ENCODE data around the gene ULBP1.
A peak's percentile ranks its signal among the peaks of the same experiment; 100 is the strongest.
"Not testable (repeated sequence)": the region's sequence is repeated elsewhere in the genome, so short reads cannot be mapped to it uniquely, and the experiment has no call there.

ULBP1 gene

GRCh38 chr6:150004783-150005717 is 41.3 kb downstream of the ULBP1 start:
- DNase-seq (ENCODE audit: low read depth, low spot score), result peak; percentile 96

- DNase-seq (ENCODE audit: low read depth, low spot score), result no peak
These were observed 42.3 kb downstream of the ULBP1 start for GRCh38 chr6:150005761-150006651.

GRCh38 chr6:150006961-150007464 is 43.3 kb downstream of the ULBP1 start:
- DNase-seq (ENCODE audit: low read depth, low spot score), result peak; percentile 57

- DNase-seq (ENCODE audit: low read depth, low spot score), result no peak
These were observed 44.8 kb downstream of the ULBP1 start for GRCh38 chr6:150008588-150008987.

GRCh38 chr6:150012846-150013784 is 49.4 kb downstream of the ULBP1 start:
- not testable (repeated sequence) for DNase-seq (ENCODE audit: low read depth, low spot score)

GRCh38 chr6:150013785-150014622 is 50.3 kb downstream of the ULBP1 start:
- DNase-seq (ENCODE audit: low read depth, low spot score), result not testable (repeated sequence)

GRCh38 chr6:150014623-150015280 is 51.0 kb downstream of the ULBP1 start:
- DNase-seq (ENCODE audit: low read depth, low spot score), result not testable (repeated sequence)

GRCh38 chr6:150015281-150016001 is 51.7 kb downstream of the ULBP1 start:
- DNase-seq (ENCODE audit: low read depth, low spot score), result peak; percentile 23

- peak; percentile 78 for DNase-seq (ENCODE audit: low read depth, low spot score)
These were observed 52.8 kb downstream of the ULBP1 start for GRCh38 chr6:150016324-150017185.

- DNase-seq (ENCODE audit: low read depth, low spot score), result not testable (repeated sequence)
These were observed 53.4 kb downstream of the ULBP1 start for GRCh38 chr6:150017186-150017521.

GRCh38 chr6:150018846-150019580 is 55.3 kb downstream of the ULBP1 start:
- DNase-seq (ENCODE audit: low read depth, low spot score), result no peak

GRCh38 chr6:150021870-150022269 is 58.1 kb downstream of the ULBP1 start:
- DNase-seq (ENCODE audit: low read depth, low spot score), result not testable (repeated sequence)
